HL-60 (cell line): Measurements from ENCODE around the gene ENPP6.

ENCODE experiments used
- DNase-seq, 2 experiments: peaks; one replicate each; pipeline ENCODE4 v3.0.0-alpha.2; 2010 to 2020; ENCODE audit warnings: low read depth in 1 of 2, low spot score in 1 of 2
- H3K27ac ChIP-seq: fragments of 250-450 bp; sonication (Bioruptor Pico); replicated peaks from 2 replicates; pipeline ENCODE4 v1.5.1; 2020; ENCODE audit warnings: mild to moderate bottlenecking, moderate library complexity
- H3K27me3 ChIP-seq: fragments of 250-450 bp; sonication (Bioruptor Pico); 2 replicates; pipeline ENCODE4 v1.5.1; 2021; ENCODE audit warnings: mild to moderate bottlenecking, moderate library complexity; ENCODE audit not compliant: insufficient read depth, poor library complexity, severe bottlenecking
- H3K4me3 ChIP-seq: replicated peaks from 2 replicates; pipeline ENCODE4 v1.5.1; 2011; ENCODE audit warnings: mild to moderate bottlenecking, control low read depth, low read length; ENCODE audit not compliant: insufficient read depth
- CTCF ChIP-seq: IDR thresholded peaks from one replicate; pipeline ENCODE4 v1.5.1; 2011; ENCODE audit warnings: low read length, control low read depth, inconsistent platforms; ENCODE audit not compliant: insufficient read depth
- GABPA ChIP-seq: IDR thresholded peaks from 2 replicates; pipeline ENCODE4 v1.6.1; 2012; ENCODE audit warnings: low read depth
- POLR2AphosphoS5 ChIP-seq: IDR thresholded peaks from 2 replicates; pipeline ENCODE4 v1.6.1; 2012; ENCODE audit warnings: low read depth
- REST ChIP-seq: IDR thresholded peaks from 2 replicates; pipeline ENCODE4 v1.6.1; 2012; ENCODE audit warnings: low read depth; ENCODE audit not compliant: insufficient replicate concordance
- SPI1 ChIP-seq: IDR thresholded peaks from 2 replicates; pipeline ENCODE4 v1.6.1; 2012; ENCODE audit warnings: low read depth, mild to moderate bottlenecking, borderline replicate concordance

Gene ENPP6

GRCh38 chr4:184192933-184193332 lies 24.7 kb downstream of the ENPP6 start:
- Histone ChIP-seq H3K27ac (no peak overlapping the region), H3K27me3 (no peaks in the 10 kb centered on the region), H3K4me3 (no peak overlapping the region)
- no peak for TF ChIP-seq POLR2AphosphoS5
- no peak for TF ChIP-seq REST
- TF ChIP-seq SPI1, result no peak
- TF ChIP-seq CTCF, result no peak
- DNase-seq, result no peak

GRCh38 chr4:184191267-184191666 lies 26.4 kb downstream of the ENPP6 start:
- Histone ChIP-seq H3K27ac (no peak overlapping the region), H3K4me3 (no peak overlapping the region), H3K27me3 (no peaks in the 10 kb centered on the region)
- no peak for TF ChIP-seq POLR2AphosphoS5
- TF ChIP-seq SPI1, result no peak
- TF ChIP-seq CTCF, result no peak
- TF ChIP-seq REST, result no peak
- TF ChIP-seq GABPA, result no peak
- no peak for DNase-seq

- H3K4me3 ChIP-seq, result no peak overlapping the region
These were observed 27.0 kb downstream of the ENPP6 start for GRCh38 chr4:184190711-184191110.

More at GRCh38 chr4:184190711-184191110, 27.0 kb downstream of the ENPP6 start:
- no peaks in the 10 kb centered on the region for H3K27me3 ChIP-seq
- no peak for DNase-seq
- TF ChIP-seq GABPA, result no peak
- no peak for TF ChIP-seq CTCF
- TF ChIP-seq POLR2AphosphoS5, result no peak
- TF ChIP-seq REST, result no peak
- TF ChIP-seq SPI1, result no peak
- no peak overlapping the region for H3K27ac ChIP-seq
